Stimulated activated CD8-positive, alpha-beta memory T cell treated with anti-CD3 and anti-CD28 coated beads, Interleukin-15, amount 100 ng/mL, for 1 hour (primary cell): ENCODE data around the gene CEP41.

Experiments used
- DNase-seq: peaks from one replicate; pipeline ENCODE4 v3.0.0-alpha.2; 2020; ENCODE audit warnings: low read depth

CEP41 gene

DNA sequence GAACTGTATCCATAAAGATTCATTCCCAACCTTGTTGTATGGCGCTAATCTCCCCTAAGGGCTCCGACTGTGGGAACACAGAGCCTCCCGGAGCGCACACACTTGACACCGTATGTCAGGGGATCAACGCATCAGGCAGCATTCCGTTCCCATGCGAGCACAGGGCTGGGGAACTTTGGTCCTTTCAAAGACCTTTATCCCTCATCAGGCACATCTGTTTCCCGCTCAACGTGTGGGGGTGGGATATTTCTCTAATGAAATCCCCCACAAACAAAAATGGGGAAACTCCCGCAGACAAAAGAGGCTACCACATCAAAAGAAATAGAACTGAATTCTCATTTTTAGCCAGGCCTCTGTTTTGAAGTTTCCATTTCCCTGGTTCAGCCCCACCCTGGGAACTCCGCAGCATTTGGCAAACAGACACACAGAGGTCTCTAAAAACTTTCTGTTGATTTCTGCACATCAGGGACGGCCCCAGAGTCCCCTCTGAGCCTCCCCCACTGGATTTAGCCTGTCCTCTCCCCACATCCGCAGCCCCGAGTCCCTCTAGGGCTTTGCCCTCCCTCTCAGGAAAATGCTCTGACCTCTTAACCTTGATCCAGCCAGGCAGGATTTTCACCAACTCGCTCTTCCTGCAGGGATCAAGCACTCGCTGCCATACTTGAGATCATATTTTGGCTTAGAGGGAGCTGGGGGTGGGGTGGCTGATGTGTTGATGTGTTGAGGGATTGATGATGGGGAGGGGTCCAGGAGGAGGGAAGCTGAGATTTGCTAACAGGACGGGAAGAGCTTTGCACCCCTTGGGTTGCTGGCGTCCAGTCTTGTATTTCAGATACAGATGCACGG, 89.6 kb downstream of the CEP41 start:
- DNase-seq, result no peak

DNA sequence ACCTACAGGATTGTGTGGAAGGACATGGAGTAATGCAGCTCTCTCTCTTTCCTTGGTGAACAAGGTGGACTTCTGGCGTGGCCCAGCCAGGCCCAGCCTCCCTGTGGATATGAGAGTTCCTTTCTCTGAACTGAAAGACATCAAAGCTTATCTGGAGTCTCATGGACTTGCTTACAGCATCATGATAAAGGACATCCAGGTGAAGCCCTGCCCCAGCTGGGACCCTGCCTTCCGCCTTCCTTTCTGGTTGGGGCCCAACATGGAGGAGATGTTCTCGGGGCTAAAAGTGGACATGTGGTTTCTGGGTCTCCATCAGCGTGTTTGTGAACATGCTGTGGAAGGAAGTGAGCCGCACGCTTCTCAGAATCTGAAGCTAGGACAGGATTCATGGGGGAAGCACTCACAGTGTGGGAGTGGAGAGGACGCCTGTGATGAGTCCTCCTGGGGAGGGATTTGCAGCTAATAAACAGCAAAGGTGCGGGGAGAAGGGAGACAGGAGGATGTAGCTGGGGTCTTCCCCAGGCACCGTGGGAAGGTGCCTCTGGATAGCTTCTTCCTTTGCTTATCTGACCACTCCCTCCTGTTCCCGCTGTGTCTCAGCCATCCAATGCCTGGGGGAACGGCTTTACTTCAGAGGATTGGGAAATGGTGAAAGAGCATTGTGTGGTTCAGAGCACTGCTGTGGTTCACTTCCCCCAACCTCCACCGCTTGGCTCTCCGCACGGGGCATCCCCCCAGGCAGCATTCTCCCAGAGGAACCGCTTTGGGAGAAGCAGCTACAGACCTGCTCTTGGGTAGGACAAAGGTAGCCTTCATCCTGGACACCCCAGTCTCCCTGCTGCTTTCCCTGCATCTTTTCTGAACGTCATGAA, 90.7 kb downstream of the CEP41 start:
- no peak for DNase-seq

DNA sequence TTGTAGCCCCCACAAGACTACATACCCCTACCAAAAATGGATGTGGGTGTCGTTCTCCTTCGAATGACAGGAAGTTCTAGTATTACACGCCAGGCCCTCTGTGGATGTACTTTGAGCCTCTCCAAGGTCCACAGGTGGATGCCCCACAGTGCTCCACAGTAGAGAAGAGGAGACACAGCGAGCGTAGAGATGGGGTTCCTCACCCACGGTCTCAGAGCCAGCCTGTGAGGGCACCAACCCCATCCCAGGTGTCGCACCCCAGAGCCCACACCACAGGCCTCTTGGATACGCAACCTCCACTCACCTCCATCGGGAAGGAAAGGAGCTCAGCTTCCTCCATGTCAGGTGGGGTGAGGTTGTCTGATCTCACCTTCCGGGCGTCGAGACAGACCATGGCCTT, 93.9 kb downstream of the CEP41 start:
- no peak for DNase-seq

DNA sequence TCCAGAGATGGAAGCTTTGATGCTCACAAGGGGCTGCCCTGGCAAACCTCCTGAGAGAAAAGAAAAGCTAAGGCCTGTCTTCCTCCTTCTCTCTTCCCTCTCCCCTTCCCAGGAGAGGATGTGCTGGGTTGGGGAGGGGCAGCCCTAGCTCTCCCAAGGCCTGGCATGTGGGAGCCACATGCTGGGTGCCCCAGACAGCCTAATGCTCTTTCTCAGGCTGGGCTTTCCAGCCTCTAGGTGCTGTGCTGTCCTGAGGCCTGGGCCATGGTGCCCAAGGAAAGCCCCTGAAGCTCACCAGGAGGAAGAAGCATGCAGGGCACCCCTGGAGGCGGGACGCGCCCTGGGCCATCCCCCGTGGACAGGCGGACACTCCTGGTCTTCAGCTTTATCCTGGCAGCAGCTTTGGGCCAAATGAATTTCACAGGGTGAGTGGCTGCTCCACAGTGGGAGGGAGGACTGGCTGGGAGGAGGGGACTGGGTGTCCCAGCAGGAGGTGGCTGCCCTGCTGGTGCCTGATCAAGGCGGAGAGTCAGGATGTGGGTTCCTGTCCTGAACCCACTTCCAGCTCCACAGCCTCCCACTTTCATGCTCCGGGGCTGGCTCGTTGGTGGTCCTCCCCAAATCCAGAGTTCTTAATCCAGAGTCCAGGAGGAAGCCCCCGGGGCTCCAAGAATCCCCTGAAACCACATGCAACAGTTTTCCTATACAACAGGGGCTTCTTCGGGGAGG, 94.5 kb downstream of the CEP41 start:
- no peak for DNase-seq

DNA sequence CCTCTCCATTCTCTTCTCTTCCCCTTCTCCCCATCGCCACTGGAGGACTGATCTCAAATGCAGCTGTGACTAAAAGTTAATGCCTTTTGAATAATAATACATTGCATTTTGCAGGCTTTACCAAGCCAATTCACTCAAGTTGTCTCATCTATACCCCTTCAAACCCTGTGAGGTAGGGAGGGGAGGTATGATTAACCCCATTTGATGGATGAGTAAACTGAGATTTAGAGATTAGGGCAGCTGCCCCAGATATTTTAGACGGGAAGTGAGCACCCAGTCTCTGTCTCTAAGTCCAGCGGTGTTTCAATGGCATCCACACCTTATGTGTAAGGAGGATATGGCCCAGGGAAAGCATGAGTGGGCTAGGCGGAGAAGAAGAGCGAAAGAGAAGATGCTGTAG, 95.1 kb downstream of the CEP41 start:
- no peak for DNase-seq

DNA sequence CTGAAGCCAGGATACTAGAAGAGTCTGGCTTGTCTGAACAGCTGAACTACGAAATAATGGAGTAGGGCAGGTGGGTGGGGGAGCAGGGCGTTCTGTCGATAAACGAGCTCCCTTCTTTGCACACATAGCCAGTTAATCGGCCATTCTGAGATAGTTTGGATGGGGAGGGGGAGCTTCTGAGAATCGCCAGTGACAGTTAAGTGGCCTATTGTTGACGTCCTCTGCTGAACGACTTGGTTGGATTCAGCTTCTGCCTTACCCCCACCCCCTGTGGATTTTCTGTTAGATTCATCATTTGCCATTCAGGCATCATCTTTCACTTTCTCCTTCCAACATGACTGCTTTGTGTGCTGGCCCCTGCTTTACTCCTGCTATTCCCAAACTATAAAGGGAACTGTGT, 95.7 kb downstream of the CEP41 start:
- no peak for DNase-seq

DNA sequence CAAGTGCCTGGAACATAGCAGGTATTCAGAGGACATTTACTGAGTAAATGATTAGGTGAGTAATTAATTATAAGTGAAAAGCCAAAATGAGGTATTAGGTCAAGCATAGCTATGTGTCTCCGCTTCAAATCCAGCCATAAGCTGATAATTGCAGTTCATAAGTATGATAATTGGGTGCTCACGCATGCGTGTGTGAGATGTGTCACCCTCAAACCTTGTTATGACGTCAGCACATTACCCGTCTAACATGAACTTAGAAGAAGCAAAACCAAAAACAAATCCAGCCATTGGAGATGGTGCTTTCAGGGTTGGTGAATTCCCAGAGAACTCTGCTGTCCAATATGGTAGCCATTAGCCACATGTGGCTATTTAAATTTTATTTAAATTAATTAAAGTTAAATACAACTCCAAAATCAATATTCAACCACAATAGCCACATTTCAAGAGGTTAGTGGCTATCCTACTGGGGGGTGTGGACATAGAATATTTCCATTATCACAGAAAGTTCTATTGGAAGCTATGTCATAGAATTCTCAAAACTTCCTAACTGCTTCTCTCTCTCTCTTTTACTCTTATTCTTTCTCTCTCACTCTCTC, 96.4 kb downstream of the CEP41 start, which contains the start of gene CPA5:
CPA5 (plus strand) TSS at position 546 of the 596 bp plus-strand sequence. CDS start 1,670 bp downstream, outside the sequence.
- DNase-seq, result no peak
